Measurements from ENCODE around the gene MARK2. TPM values are rescaled to one million over a fixed set of nuclear protein-coding genes. Genes with fewer than 3 reads are reported as not detected.

Gene MARK2
- total RNA-seq, 2 experiments from 2014 or later, result 48.7 to 54.2 TPM

DNA sequence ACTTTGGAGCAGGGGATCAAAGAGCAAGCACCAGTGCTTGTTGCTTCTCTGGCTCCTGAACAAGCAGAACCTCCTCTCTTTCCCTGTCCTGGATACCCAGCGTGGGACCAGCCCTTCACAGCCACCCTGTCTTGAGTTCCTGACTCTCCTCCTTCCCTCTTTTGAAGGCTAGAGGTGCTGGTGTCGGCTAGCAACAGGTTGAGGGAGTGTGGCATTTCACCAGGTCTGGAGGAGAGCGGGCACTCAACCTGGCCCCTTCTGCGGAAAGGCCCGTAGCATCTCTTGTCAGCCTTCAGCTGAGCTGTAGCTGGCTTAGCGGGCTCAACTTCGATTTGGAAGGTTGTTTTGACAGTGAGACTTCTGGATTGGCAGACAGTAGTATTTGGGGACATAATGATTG, 51.5 kb downstream of the MARK2 start:
- Mint-ChIP-seq H3K9me3 (no peaks in the 10 kb centered on the region), H3K27me3 (no peaks in the 10 kb centered on the region), H3K4me1 (peaks cover 62% of the 10 kb centered on the region), H3K4me3 (peak overlapping the region; percentile 12), H3K36me3 (ENCODE audit: low read depth) (peaks cover 45% of the 10 kb centered on the region), H3K27ac (peak overlapping the region; percentile 24)
- no peak for DNase-seq
- ChIA-PET POLR2A (interaction anchor here (0.7 to 2.7 kb wide), 5 partner anchors 18 to 52 kb away, joined by 3 to 13 read pairs (median 5); no protein-coding TSS in a partner anchor), CTCF (interaction anchor here (1.1 to 1.3 kb wide), 3 partner anchors 52 to 55 kb away, joined by 3 to 4 read pairs (median 3); partner anchors contain the start of gene MARK2)

DNA sequence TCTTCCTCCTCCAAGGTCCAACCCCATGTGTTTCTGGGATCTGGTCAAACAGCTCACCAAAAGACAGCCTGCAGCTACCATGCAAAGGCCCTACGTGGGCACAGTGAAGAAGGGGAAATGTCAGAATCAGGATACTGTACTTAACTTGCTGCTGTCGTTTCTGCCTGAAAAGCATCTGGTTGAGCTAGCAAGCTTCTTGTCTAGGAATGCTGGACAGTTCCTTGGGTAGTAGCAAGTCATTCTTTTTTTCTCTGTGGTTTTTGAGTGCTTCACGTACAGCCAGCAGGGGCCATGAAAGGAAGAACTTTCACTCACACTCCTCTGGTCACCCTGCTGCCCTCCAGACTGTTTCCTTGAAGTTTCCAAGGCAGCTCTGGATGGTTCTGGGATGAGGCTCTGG, 53.3 kb downstream of the MARK2 start:
- peaks cover 62% of the 10 kb centered on the region for H3K36me3 Mint-ChIP-seq (ENCODE audit: low read depth)
- peaks cover 64% of the 10 kb centered on the region for H3K4me1 Mint-ChIP-seq
- H3K27ac Mint-ChIP-seq, result no peak overlapping the region
- H3K27me3 Mint-ChIP-seq, result no peaks in the 10 kb centered on the region
- POLR2A ChIA-PET, result interaction anchor here (0.9 to 2.1 kb wide), 7 partner anchors 16 to 78 kb away, joined by 3 to 13 read pairs (median 4); partner anchors contain the start of gene MARK2
- no peak for DNase-seq
- H3K9me3 Mint-ChIP-seq, result no peaks in the 10 kb centered on the region
- CTCF ChIA-PET, result interaction anchor here (1.0 to 1.6 kb wide), 5 partner anchors 20 to 56 kb away, joined by 3 to 5 read pairs (median 4); no protein-coding TSS in a partner anchor
- no peak overlapping the region for H3K4me3 Mint-ChIP-seq

GRCh38 chr11:63893355-63893754, 54.4 kb downstream of the MARK2 start:
- Mint-ChIP-seq H3K4me1 (peaks cover 52% of the 10 kb centered on the region), H3K4me3 (no peak overlapping the region), H3K9me3 (no peaks in the 10 kb centered on the region), H3K36me3 (ENCODE audit: low read depth) (peaks cover 73% of the 10 kb centered on the region), H3K27me3 (no peaks in the 10 kb centered on the region), H3K27ac (no peak overlapping the region)
- no peak for DNase-seq
- CTCF ChIA-PET, result interaction anchor here (0.6 to 1.4 kb wide), 3 partner anchors 52 to 154 kb away, joined by 3 to 5 read pairs (median 4); no protein-coding TSS in a partner anchor
- POLR2A ChIA-PET, result no interaction called here

DNA sequence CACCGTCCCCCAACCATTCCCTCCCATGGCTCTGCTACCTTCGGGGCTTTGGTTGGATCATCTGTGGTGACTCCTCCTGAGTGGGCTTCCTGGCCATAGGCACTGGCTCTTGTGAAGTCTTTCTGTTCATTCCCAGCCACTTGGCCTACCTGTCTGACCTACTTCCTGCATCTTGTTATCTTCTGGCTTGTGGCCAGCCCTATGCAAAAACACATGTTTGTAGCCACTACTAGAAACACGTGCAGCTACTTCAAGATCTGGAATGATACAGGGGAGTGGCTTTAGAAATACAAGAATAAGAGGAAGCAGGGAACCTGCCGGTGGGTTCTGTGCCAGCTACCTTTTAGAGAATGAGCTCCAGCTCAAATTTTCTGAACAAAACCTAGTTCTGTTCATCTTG, 57.2 kb downstream of the MARK2 start:
- CTCF ChIA-PET, result no interaction called here
- H3K27me3 Mint-ChIP-seq, result no peaks in the 10 kb centered on the region
- POLR2A ChIA-PET, result no interaction called here
- H3K4me1 Mint-ChIP-seq, result peaks cover 25% of the 10 kb centered on the region
- DNase-seq, result no peak
- no peak overlapping the region for H3K27ac Mint-ChIP-seq
- H3K9me3 Mint-ChIP-seq, result no peaks in the 10 kb centered on the region
- H3K4me3 Mint-ChIP-seq, result no peak overlapping the region
- H3K36me3 Mint-ChIP-seq (ENCODE audit: low read depth), result peaks cover 79% of the 10 kb centered on the region

GRCh38 chr11:63897459-63898146, 58.7 kb downstream of the MARK2 start:
- ChIA-PET POLR2A (no interaction called here), CTCF (interaction anchor here (1.2 to 1.3 kb wide), 2 partner anchors 14 to 60 kb away, joined by 3 to 4 read pairs; no protein-coding TSS in a partner anchor)
- Mint-ChIP-seq H3K27me3 (no peaks in the 10 kb centered on the region), H3K27ac (no peak overlapping the region), H3K4me3 (no peak overlapping the region), H3K4me1 (peaks cover 11% of the 10 kb centered on the region), H3K36me3 (ENCODE audit: low read depth) (peaks cover 81% of the 10 kb centered on the region), H3K9me3 (no peaks in the 10 kb centered on the region)
- no peak for DNase-seq

- Mint-ChIP-seq H3K27ac (no peak overlapping the region), H3K4me3 (no peak overlapping the region), H3K9me3 (no peaks in the 10 kb centered on the region), H3K27me3 (no peaks in the 10 kb centered on the region), H3K4me1 (peaks cover 2% of the 10 kb centered on the region), H3K36me3 (ENCODE audit: low read depth) (peaks cover 79% of the 10 kb centered on the region)
- no peak for DNase-seq
- POLR2A ChIA-PET, result interaction anchor here (0.9 kb wide), 1 partner anchor 13 kb away, joined by 4 read pairs; no protein-coding TSS in a partner anchor
- CTCF ChIA-PET, result interaction anchor here (1.1 to 1.6 kb wide), 3 partner anchors 58 to 67 kb away, joined by 3 to 8 read pairs (median 4); no protein-coding TSS in a partner anchor
These were observed 62.8 kb downstream of the MARK2 start for GRCh38 chr11:63901660-63902059.

- Mint-ChIP-seq H3K9me3 (no peaks in the 10 kb centered on the region), H3K4me1 (no peaks in the 10 kb centered on the region), H3K27me3 (no peaks in the 10 kb centered on the region), H3K27ac (no peak overlapping the region), H3K4me3 (no peak overlapping the region), H3K36me3 (ENCODE audit: low read depth) (peaks cover 64% of the 10 kb centered on the region)
- no peak for DNase-seq
- POLR2A ChIA-PET, result no interaction called here
- CTCF ChIA-PET, result no interaction called here
These were observed 65.0 kb downstream of the MARK2 start for GRCh38 chr11:63903884-63904283.

DNA sequence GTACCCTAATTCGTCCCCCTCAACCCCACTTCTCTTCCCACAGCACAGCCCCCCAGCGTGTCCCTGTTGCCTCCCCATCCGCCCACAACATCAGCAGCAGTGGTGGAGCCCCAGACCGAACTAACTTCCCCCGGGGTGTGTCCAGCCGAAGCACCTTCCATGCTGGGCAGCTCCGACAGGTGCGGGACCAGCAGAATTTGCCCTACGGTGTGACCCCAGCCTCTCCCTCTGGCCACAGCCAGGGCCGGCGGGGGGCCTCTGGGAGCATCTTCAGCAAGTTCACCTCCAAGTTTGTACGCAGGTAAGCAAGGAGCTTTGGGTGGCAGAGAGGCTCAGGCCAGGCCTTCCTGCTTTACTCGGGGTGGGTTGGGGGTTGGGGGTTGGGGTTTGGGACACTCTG, 65.8 kb downstream of the MARK2 start:
- POLR2A ChIA-PET, result no interaction called here
- DNase-seq, result no peak
- no peaks in the 10 kb centered on the region for H3K27me3 Mint-ChIP-seq
- H3K4me3 Mint-ChIP-seq, result no peak overlapping the region
- H3K9me3 Mint-ChIP-seq, result no peaks in the 10 kb centered on the region
- no peak overlapping the region for H3K27ac Mint-ChIP-seq
- H3K36me3 Mint-ChIP-seq (ENCODE audit: low read depth), result peaks cover 58% of the 10 kb centered on the region
- no peaks in the 10 kb centered on the region for H3K4me1 Mint-ChIP-seq
- CTCF ChIA-PET, result no interaction called here

GRCh38 chr11:63905179-63905578, 66.3 kb downstream of the MARK2 start:
- no peaks in the 10 kb centered on the region for H3K9me3 Mint-ChIP-seq
- no peak for DNase-seq
- ChIA-PET POLR2A (no interaction called here), CTCF (no interaction called here)
- no peak overlapping the region for H3K4me3 Mint-ChIP-seq
- H3K27me3 Mint-ChIP-seq, result no peaks in the 10 kb centered on the region
- no peak overlapping the region for H3K27ac Mint-ChIP-seq
- H3K36me3 Mint-ChIP-seq (ENCODE audit: low read depth), result peaks cover 56% of the 10 kb centered on the region
- H3K4me1 Mint-ChIP-seq, result no peaks in the 10 kb centered on the region

DNA sequence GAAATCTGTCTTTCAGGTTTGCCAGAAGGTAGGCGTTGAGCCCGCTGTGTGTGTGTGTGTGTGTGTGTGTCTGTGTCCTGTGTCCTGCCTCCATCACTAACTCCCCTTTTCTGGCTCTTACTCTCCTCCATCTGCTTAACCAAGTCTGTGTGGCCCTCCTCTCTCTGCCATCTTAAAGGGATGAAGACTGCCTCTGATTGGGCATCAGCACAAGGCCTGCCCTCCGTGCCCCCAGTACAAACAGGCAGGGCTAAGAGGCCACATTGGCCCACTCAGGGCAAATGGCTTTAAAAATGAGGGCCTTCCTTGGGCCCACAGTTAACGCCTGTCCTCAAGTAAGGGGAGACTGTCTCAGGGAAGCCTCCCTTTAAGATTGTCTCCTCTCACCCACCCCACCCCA, 67.2 kb downstream of the MARK2 start:
- ChIA-PET CTCF (interaction anchor here (1.0 to 1.9 kb wide), 6 partner anchors 19 to 70 kb away, joined by 3 to 44 read pairs (median 3); partner anchors contain the start of gene MARK2), POLR2A (interaction anchor here (1.0 kb wide), 1 partner anchor 67 kb away, joined by 5 read pairs; the partner anchor contains the start of gene MARK2)
- Mint-ChIP-seq H3K4me1 (no peaks in the 10 kb centered on the region), H3K4me3 (no peak overlapping the region), H3K36me3 (ENCODE audit: low read depth) (peaks cover 51% of the 10 kb centered on the region), H3K9me3 (no peaks in the 10 kb centered on the region), H3K27me3 (no peaks in the 10 kb centered on the region), H3K27ac (no peak overlapping the region)
- DNase-seq, result no peak

- Mint-ChIP-seq H3K36me3 (ENCODE audit: low read depth) (peaks cover 46% of the 10 kb centered on the region), H3K27ac (no peak overlapping the region), H3K4me3 (no peak overlapping the region), H3K4me1 (no peaks in the 10 kb centered on the region), H3K9me3 (no peaks in the 10 kb centered on the region), H3K27me3 (no peaks in the 10 kb centered on the region)
- ChIA-PET CTCF (interaction anchor here (0.6 to 1.9 kb wide), 7 partner anchors 19 to 291 kb away, joined by 3 to 44 read pairs (median 3); partner anchors contain the start of gene MARK2), POLR2A (interaction anchor here (1.0 kb wide), 1 partner anchor 68 kb away, joined by 5 read pairs; the partner anchor contains the start of gene MARK2)
- peak; percentile 53 for DNase-seq
These were observed 67.7 kb downstream of the MARK2 start for GRCh38 chr11:63906585-63906984.

DNA sequence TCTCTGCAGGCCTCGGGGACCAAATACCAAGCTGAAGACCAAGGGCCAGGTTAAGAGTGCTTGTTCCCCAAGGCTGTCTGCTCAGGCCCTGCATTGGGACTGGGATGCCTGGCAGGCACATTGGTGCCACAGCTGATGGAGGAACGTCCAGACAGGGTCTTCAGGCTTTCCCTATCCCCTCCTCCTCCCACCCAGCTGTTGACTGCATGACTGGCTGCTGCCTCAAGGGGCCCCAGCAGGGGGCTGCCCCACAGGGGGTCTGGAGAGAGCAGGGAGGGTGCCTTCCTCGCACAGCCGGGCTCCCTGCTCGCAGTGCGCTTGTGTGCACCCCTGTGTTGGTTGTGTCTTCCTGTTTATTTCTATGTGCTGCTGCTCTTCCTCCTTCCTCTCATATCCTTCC, 68.2 kb downstream of the MARK2 start:
- no peak overlapping the region for H3K27ac Mint-ChIP-seq

DNA sequence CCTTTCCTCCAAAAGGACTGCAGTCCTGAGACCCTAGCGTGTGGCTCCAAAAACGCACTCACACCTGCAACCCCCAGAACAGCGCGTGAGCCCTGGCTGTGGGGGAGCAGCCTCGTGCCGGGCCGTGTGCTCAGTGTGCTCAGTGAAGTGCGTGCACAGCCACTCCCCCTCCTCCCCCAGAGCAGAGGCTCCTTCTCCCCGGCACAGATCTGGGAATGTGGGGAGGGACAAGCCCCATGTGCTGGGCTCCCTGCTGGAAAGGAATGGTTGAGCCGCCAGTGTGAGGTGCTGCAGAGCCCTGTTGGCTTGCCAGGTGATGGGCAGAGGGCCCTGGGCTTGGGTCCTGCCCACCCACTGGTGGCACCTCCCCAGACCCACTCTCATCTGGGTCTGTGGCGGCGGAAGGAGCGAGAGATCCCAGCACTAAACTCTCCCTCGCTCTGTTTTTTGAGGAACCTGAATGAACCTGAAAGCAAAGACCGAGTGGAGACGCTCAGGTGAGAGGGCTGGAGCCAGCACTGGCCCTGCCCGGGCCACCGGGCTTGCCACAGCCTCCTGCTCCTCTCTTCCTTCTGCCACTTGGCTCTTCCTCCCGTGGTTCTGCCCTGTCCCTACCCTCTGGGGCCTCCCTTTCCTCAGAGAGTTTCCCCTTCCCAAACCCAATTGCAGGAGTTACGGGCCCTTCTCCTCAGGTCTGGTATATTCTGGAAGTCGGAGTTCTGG, 69.1 kb downstream of the MARK2 start:
- no peaks in the 10 kb centered on the region for H3K4me1 Mint-ChIP-seq
- H3K27ac Mint-ChIP-seq, result no peak overlapping the region
- peaks cover 34% of the 10 kb centered on the region for H3K36me3 Mint-ChIP-seq (ENCODE audit: low read depth)
- ChIA-PET CTCF (interaction anchor here (1.9 kb wide), 1 partner anchor 72 kb away, joined by 44 read pairs; the partner anchor contains the start of gene MARK2), POLR2A (no interaction called here)
- no peaks in the 10 kb centered on the region for H3K27me3 Mint-ChIP-seq
- no peak for DNase-seq
- H3K4me3 Mint-ChIP-seq, result no peak overlapping the region
- H3K9me3 Mint-ChIP-seq, result no peaks in the 10 kb centered on the region

More for the DNA sequence above, 68.2 kb downstream of the MARK2 start:
- no peak for DNase-seq
- Mint-ChIP-seq H3K27me3 (no peaks in the 10 kb centered on the region), H3K4me3 (no peak overlapping the region), H3K36me3 (ENCODE audit: low read depth) (peaks cover 41% of the 10 kb centered on the region), H3K4me1 (no peaks in the 10 kb centered on the region), H3K9me3 (no peaks in the 10 kb centered on the region)
- ChIA-PET POLR2A (interaction anchor here (1.0 kb wide), 1 partner anchor 68 kb away, joined by 5 read pairs; the partner anchor contains the start of gene MARK2), CTCF (interaction anchor here (0.6 to 1.9 kb wide), 7 partner anchors 20 to 290 kb away, joined by 3 to 44 read pairs (median 3); partner anchors contain the start of gene MARK2)
